RWPE2 (cell line): Measurements from ENCODE around the gene MAN1A1.

Experiments used
- ATAC-seq: fragments of 200-7000 bp; cut with Tn5 transposase; 3 replicates; pipeline ENCODE4 v1.9.1; 2021; ENCODE audit warnings: low read depth
- DNase-seq: peaks from one replicate; pipeline ENCODE4 v3.0.0-alpha.2; 2020; ENCODE audit warnings: low spot score
- H3K27ac ChIP-seq: fragments of 450-650 bp; 2 replicates; pipeline ENCODE4 v1.5.1; 2017; ENCODE audit warnings: mild to moderate bottlenecking; ENCODE audit not compliant: poor library complexity, severe bottlenecking
- H3K27me3 ChIP-seq: fragments of 250-450 bp; sonication (Bioruptor Pico); 2 replicates; pipeline ENCODE4 v1.5.1; 2021; ENCODE audit warnings: mild to moderate bottlenecking, moderate library complexity; ENCODE audit not compliant: insufficient read depth, poor library complexity, severe bottlenecking
- H3K36me3 ChIP-seq: fragments of 250-450 bp; sonication (Bioruptor Pico); 2 replicates; pipeline ENCODE4 v1.5.1; 2020; ENCODE audit warnings: low read depth, mild to moderate bottlenecking, moderate library complexity
- H3K4me1 ChIP-seq: fragments of 250-450 bp; sonication (Bioruptor Pico); 2 replicates; pipeline ENCODE4 v1.5.1; 2021; ENCODE audit warnings: mild to moderate bottlenecking, moderate library complexity; ENCODE audit not compliant: insufficient read depth, poor library complexity, severe bottlenecking
- H3K4me3 ChIP-seq: fragments of 250-450 bp; sonication (Bioruptor Pico); 2 replicates; pipeline ENCODE4 v1.5.1; 2021; ENCODE audit warnings: mild to moderate bottlenecking, moderate library complexity; ENCODE audit not compliant: severe bottlenecking
- H3K9me3 ChIP-seq: fragments of 250-450 bp; sonication (Bioruptor Pico); 2 replicates; pipeline ENCODE4 v1.5.1; 2021; ENCODE audit warnings: mild to moderate bottlenecking, moderate library complexity; ENCODE audit not compliant: severe bottlenecking
- TF ChIP-seq, protein P1 (sequence below): fragments of 450-650 bp; IDR thresholded peaks from one replicate; pipeline ENCODE4 v1.5.1; 2017; ENCODE audit warnings: mild to moderate bottlenecking, moderate library complexity; ENCODE audit not compliant: poor library complexity, severe bottlenecking

Gene MAN1A1

DNA sequence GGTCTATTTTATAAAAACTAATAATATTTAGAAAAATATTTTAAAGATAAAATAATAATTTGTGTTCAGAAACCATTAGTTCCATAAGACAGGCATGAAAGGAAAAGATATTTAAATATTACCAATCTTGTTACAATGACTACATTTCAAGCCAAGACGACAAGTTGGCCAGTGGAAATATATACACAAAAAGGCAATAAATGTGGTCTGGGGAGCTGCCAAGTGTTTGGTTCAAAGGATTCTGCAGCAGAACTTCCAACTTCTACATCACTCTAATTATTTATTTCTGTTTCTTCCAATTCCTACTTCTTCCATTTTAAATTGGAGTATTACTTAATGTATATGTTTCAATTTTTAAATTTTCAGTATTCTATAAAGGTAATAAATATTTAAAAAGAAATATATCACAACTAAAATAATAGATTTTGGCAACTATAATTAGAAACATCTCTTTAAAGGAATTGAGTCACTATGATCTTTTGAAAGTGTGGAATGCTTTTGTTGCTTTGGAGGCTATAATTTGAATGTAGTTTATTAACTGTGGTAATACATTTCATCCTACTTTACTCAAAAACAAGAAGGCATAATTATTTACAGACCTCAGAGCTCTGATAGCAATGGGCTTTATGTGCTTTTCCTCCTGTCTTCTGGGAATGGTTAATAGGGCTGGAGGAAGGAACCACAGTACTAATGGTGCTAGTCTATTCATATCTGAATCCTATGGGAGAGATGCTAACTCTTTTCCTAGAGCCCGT, 141.4 kb downstream of the MAN1A1 start:
- no peak for DNase-seq
- H3K4me1 ChIP-seq: no peaks in the 10 kb centered on the region
- TF ChIP-seq, protein P1, sequence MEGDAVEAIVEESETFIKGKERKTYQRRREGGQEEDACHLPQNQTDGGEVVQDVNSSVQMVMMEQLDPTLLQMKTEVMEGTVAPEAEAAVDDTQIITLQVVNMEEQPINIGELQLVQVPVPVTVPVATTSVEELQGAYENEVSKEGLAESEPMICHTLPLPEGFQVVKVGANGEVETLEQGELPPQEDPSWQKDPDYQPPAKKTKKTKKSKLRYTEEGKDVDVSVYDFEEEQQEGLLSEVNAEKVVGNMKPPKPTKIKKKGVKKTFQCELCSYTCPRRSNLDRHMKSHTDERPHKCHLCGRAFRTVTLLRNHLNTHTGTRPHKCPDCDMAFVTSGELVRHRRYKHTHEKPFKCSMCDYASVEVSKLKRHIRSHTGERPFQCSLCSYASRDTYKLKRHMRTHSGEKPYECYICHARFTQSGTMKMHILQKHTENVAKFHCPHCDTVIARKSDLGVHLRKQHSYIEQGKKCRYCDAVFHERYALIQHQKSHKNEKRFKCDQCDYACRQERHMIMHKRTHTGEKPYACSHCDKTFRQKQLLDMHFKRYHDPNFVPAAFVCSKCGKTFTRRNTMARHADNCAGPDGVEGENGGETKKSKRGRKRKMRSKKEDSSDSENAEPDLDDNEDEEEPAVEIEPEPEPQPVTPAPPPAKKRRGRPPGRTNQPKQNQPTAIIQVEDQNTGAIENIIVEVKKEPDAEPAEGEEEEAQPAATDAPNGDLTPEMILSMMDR: no peak
- H3K4me3 ChIP-seq: no peak overlapping the region
- ATAC-seq: no peak
- no peak overlapping the region for H3K27ac ChIP-seq
- no peaks in the 10 kb centered on the region for H3K36me3 ChIP-seq
- H3K27me3 ChIP-seq: no peaks in the 10 kb centered on the region
- H3K9me3 ChIP-seq: no peaks in the 10 kb centered on the region

DNA sequence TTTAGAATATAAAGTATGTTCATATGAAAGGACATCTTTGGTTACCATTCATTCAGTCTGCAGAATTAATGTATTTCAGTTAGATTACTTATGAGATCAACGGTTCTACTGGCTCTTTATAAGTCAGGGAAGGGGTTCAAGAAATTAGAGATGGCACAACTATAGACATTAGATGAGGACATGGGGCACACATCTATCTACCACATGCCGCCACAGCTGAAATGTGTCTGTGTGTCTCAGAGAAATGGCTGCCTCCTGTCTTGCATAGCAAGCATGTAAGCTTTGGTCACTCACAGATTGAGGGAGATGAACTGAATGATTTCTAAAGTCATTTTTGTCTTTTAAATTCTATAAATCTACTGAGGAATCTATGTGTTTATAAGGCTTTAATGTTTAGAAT, 142.2 kb downstream of the MAN1A1 start:
- no peaks in the 10 kb centered on the region for H3K27me3 ChIP-seq
- H3K36me3 ChIP-seq: no peaks in the 10 kb centered on the region

DNA sequence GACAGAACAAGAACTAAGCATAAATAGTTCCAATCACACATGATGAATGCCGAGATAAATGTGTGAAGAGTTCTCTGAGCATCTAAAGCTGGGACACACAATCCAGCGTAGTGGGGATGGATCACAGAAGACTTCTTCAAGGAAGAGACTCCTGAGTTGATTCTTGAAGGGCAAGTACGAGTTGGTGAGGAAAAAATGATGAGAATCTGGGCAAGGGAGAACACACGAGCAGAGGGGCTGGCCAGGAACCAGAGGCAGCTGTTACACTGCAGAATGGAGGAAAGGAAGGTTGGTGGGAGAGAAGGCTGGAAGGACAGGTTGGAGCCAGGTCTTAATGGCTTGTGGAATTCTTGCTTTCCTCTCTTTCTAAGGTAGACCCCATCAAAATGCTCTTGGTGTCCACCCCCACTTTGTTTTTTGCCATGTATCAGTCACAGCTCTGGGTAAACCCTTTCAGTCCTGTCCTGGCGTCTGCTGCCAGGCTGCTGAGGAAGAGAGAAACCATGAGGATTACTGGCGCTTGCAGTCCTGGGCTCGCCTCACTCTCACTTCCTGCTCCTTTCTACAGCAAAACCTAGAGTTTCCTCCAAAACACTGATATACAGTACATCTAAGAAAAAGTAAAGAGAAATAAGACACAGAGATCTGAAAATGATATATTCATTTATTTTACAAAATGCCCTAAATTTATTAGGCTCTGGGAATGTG, 143.5 kb downstream of the MAN1A1 start:
- Histone ChIP-seq H3K36me3 (no peaks in the 10 kb centered on the region), H3K9me3 (no peaks in the 10 kb centered on the region), H3K27ac (no peak overlapping the region), H3K27me3 (no peaks in the 10 kb centered on the region), H3K4me1 (no peaks in the 10 kb centered on the region), H3K4me3 (no peak overlapping the region)
- TF ChIP-seq, protein P1: no peak
- no peak for ATAC-seq
- no peak for DNase-seq

More for the DNA sequence above, 142.2 kb downstream of the MAN1A1 start:
- no peak overlapping the region for H3K4me3 ChIP-seq
- TF ChIP-seq, protein P1: no peak
- ATAC-seq: no peak
- no peak for DNase-seq
- H3K9me3 ChIP-seq: no peaks in the 10 kb centered on the region
- H3K27ac ChIP-seq: no peak overlapping the region
- H3K4me1 ChIP-seq: no peaks in the 10 kb centered on the region

DNA sequence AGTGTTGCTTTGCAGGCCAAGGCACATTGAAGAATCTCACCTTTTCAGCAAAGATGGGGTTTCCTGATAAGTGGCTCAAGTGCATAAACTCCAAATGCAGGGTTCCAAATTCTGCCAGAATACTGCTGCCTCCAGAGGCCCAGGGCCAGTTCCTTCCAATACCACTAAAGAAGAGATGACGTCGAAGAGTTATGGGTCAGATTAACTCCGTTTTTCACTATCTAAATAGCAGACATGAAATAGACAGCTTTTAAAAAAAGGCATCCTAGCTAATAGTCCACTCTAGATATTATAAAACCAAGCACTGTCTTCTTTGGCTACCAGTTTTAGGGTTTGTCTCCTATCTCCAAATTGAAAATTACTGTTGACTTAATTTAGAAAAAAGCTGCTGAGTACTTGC, 144.8 kb downstream of the MAN1A1 start:
- H3K9me3 ChIP-seq: no peaks in the 10 kb centered on the region
- TF ChIP-seq, protein P1: no peak
- DNase-seq (no peak), ATAC-seq (no peak)
- no peak overlapping the region for H3K27ac ChIP-seq
- no peaks in the 10 kb centered on the region for H3K4me1 ChIP-seq
- no peak overlapping the region for H3K4me3 ChIP-seq
- no peaks in the 10 kb centered on the region for H3K36me3 ChIP-seq
- H3K27me3 ChIP-seq: no peaks in the 10 kb centered on the region

DNA sequence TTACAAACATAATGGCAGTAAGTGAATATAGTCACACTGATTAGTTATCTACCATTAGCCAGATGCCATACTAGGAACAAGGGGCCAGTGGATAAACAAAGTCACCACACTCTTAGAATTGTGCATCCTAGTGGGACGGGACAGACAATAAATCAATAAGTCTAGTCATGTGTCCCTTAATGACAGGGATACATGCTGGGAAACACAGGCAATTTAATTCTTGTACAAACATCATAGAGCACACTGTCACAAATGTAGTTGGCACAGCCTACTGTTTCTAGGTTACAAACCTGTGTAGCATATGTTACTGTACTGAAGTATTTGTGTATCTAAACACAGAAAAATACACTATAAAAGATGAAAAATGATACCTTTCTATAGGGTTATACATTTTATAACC, 148.1 kb downstream of the MAN1A1 start:
- Histone ChIP-seq H3K4me3 (no peak overlapping the region), H3K36me3 (no peaks in the 10 kb centered on the region), H3K4me1 (no peaks in the 10 kb centered on the region), H3K27ac (no peak overlapping the region), H3K9me3 (no peaks in the 10 kb centered on the region), H3K27me3 (no peaks in the 10 kb centered on the region)
- TF ChIP-seq, protein P1: no peak
- ATAC-seq: no peak
- no peak for DNase-seq
